B cell (primary cell): ENCODE results near the gene SP6.

Experiments used
- EZH2 ChIP-seq: IDR thresholded peaks from 2 replicates; pipeline ENCODE4 v1.6.1; 2012; ENCODE audit warnings: borderline replicate concordance, low read depth, mild to moderate bottlenecking, moderate library complexity, low read length; ENCODE audit not compliant: insufficient read depth, poor library complexity, severe bottlenecking
- TF ChIP-seq, protein P1 (sequence below): fragments of 200-600 bp; IDR thresholded peaks from one replicate; pipeline ENCODE4 v1.8.0; 2022; ENCODE audit warnings: antibody characterized with exemption, mild to moderate bottlenecking

DNA sequence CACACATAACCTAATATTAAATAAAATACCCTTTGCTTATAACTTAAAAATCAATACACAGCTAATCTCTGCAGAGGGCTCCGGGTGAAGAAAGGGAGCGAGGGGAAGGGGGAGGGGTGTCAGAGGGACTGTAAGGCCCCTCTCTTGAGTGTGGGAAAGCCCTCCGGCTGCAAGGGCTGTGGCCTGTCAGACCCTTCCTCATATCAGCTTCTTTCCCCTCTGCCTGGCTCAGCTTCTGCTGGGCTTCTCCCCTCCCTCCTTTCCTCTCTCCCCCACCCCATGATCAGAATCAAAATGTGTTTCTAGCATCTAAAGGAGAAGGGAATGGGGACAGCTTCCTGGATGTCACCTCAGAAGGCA, 5.3 kb downstream of the SP6 start:
- TF ChIP-seq, protein P1, sequence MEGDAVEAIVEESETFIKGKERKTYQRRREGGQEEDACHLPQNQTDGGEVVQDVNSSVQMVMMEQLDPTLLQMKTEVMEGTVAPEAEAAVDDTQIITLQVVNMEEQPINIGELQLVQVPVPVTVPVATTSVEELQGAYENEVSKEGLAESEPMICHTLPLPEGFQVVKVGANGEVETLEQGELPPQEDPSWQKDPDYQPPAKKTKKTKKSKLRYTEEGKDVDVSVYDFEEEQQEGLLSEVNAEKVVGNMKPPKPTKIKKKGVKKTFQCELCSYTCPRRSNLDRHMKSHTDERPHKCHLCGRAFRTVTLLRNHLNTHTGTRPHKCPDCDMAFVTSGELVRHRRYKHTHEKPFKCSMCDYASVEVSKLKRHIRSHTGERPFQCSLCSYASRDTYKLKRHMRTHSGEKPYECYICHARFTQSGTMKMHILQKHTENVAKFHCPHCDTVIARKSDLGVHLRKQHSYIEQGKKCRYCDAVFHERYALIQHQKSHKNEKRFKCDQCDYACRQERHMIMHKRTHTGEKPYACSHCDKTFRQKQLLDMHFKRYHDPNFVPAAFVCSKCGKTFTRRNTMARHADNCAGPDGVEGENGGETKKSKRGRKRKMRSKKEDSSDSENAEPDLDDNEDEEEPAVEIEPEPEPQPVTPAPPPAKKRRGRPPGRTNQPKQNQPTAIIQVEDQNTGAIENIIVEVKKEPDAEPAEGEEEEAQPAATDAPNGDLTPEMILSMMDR: no peak
- TF ChIP-seq EZH2: no peak
